Limb (tissue), 2 donors: ENCODE data around the gene C19orf81.

Experiments
- DNase-seq, 2 donors: peaks; one replicate each; pipeline ENCODE4 v3.0.0-alpha.2; 2016; ENCODE audit errors: extremely low spot score in 2 of 2

Gene C19orf81

DNA sequence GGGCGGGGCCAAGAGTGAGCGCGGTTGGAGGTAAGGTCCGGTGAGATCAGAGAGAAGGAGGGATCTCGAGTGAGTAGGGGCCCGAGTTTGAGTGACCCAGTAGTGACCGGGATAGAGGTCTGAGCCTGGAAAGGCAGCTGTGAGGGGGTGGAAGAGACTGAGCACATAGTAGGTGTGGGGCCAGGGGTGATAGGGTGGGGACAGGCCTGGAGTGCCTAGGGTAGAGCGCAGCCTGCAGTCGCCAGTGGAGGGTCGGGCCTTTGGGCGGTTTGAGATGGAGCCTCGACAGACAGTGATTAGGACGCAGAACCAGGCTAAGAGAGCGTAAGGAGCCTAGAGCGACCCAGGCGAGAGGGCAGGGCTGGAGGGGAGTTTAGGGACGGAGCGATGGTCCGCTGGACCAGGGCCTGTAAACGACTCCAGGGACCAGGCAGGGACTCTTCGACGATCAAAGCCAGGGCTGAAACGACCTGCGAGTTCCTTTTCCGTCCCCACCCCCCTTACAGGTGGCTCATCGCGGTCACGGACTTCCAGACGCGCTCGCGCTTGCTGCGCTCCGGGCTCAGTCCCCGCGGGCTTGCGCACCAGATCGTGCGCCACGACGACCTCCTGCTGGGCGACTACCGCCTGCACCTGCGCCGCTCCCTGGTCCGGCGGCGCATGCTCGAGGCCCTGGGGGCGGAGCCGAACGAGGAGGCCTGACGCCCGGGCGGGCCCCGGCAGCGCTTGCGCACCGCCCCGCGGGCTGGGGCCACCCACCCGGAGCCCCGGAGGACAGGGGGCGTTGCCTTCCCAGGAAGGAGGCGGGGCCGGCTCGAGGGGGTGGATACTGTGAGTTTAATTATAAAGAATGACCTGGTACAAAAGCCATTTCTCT, 9.4 kb downstream of the C19orf81 start:
- DNase-seq: peak; percentile 34 to 90

GRCh38 chr19:50659318-50660087, 10.3 kb downstream of the C19orf81 start:
- DNase-seq: peak in 1 of 2 donors; percentile 43

DNA sequence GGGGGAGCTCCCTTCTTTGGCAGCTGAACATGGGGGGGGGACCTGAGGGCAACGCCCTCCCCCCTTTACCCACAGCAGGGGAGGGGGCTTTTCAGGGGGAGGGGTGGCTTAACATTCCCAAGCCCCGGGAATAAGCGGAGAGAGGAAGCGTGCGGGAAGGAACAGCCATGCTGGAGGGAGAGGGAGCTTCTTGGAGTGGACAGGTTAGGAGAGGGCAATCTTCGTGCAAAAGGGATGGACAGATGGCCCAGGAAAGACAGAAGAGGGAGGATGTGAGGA, 10.8 kb downstream of the C19orf81 start:
- DNase-seq: no peak

GRCh38 chr19:50661023-50661422, 11.8 kb downstream of the C19orf81 start:
- no peak for DNase-seq

DNA sequence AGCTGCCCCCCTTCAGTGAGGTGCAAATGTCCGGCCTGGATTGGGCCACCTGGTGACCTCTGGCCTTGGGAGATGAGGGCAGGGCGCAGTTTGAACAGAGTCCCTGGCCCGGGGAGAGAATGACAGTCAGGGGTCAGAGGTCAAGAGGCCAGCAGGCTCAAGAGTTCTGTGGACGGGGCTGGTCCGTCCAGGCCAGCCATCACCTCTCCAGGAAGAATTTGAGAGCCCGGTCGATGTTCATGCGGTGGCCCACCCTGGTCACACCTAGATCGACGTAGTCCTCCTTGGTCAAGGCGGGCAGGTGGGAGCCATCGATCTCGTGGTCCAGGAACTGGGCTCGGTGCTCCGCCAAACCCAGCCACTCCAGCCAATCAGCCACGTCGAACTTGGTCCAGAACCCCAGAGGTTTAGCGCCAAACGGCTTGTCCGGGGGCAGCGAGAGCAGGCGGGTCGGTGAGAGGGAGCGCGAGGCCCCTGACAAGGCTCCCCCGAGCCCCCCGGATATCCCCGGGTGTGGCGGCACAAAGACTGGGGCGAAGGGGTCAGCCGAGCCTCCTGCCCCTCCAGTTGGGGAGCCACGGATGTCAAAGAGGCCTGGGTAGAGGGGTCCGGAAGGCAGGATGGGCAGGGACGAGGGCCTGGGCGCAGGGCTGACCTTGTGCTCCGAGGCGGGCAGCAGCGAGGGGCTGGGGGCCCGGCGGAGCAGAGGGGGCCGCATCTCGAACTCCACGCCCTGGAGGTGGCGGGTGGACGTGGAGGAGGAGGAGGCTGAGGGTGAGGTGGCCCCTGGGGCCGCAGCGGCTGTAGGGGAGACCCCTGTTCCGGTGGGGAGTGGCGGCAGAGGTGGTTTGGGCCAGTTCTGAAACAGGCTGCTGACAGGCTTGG, 12.8 kb downstream of the C19orf81 start:
- DNase-seq: no peak

- no peak for DNase-seq
Measured at GRCh38 chr19:50662651-50663481, 13.6 kb downstream of the C19orf81 start.

DNA sequence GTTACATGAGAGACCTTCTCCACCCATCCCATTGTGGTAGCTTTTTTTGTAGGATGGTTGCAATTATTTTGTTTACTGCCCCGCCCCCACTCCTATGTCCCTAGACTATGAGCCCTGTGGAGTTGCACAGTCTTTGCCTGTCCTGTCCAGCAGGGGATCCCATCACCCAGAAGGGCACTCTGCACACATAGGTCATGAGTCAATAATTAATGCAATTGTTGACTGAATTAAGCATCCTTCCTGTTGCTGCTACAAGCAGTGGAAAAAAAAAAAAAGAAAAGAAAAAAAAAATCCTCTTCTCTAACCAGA, 14.2 kb downstream of the C19orf81 start:
- DNase-seq: no peak

- no peak for DNase-seq
Measured at GRCh38 chr19:50664204-50664603, 15.0 kb downstream of the C19orf81 start.

GRCh38 chr19:50666346-50667176, 17.3 kb downstream of the C19orf81 start:
- DNase-seq: peak in 1 of 2 donors; percentile 33

- peak in 1 of 2 donors; percentile 43 for DNase-seq
Measured at GRCh38 chr19:50667177-50667758, 18.0 kb downstream of the C19orf81 start.

- no peak for DNase-seq
Measured at GRCh38 chr19:50667759-50668231, 18.6 kb downstream of the C19orf81 start.

DNA sequence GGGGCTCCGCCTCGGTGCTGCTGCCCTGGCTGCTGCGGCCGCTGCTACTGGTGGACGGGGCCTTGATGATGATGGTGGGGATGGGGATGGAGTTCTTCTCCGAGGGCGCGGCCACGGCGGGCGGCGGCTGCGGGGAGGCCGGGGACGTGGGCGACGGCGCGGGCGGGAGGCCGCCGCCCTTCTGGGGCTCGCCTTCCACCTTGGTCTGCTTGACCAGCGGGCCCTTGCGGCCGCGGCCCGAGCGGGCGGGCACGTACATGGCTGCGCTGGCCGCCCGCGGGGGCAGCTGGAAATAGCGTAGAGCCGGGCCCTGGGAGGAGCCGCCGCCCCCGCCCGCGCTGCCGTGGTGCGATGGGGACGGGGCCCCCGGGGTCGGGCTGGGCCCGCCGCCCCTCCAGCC, 19.2 kb downstream of the C19orf81 start:
- no peak for DNase-seq

GRCh38 chr19:50668879-50669278, 19.6 kb downstream of the C19orf81 start:
- DNase-seq: no peak

- peak in 1 of 2 donors; percentile 53 for DNase-seq
Measured at GRCh38 chr19:50669302-50670101, 20.3 kb downstream of the C19orf81 start.

DNA sequence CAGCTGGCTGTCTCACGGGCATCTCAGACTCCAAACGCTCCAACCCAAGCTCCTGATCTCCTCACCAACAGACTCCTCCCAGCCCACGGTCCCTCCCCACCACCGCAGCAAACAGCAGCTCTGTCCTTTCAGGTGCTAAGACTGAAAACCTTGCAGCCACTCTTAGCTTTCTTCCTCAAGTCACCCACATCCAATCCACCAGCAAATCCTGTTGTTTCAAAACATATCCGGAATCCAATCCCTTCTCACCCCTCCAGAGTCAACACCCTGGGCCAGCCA, 20.8 kb downstream of the C19orf81 start:
- DNase-seq: no peak

DNA sequence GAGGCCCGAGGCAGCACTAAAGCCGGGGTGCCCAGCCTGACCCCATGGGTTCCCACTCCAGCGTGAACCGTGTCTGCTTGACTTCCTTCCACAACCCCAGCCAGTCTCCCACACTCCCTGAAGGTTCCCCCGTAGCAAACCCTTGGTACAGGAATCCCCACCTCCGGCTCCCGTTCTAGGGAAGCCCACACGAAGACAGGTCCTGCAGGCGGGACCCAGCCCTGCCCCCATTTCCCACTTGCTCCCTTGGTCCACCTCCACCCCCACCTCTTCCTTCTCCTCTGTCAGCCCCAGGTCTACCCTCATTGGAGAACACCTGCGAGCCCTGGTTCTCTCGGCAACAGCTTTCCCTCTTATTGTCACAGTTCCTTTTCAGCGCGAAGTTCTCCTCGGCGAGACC, 23.9 kb downstream of the C19orf81 start:
- no peak for DNase-seq

DNA sequence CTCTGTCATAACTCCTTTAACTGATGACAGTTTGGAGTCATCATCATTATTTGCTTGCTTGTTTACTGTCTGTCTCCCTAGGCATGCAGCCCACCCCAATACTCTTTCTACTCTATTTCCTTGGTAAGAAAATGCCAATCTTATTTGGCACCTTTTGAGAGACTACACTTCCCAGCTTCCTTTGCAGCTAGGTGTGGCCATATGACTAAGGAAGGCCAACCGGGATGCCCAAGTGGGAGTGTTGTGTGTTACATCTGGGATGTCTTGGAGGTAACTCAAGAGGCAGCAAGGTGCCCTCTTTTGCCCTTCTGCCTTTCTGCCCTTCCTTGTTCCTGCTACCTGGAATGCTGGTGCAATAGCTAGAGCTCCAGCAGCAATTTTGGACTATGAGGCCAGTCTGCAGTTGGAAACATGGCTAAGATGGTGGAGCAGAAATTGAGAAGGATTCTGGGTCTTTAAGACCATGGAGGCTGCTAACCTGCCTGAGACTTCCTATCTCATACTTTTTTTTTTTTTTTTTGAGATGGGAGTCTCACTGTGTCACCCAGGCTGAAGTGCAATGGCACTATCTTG, 27.5 kb downstream of the C19orf81 start:
- no peak for DNase-seq

- DNase-seq: no peak
Measured at GRCh38 chr19:50677636-50678035, 28.4 kb downstream of the C19orf81 start.

GRCh38 chr19:50678323-50678722, 29.1 kb downstream of the C19orf81 start:
- DNase-seq: no peak
